Measurements from ENCODE around the gene MAN2B1. TPM values are rescaled to one million over a fixed set of nuclear protein-coding genes. Genes with fewer than 3 reads are reported as not detected.
A peak's percentile ranks its signal among the peaks of the same experiment; 100 is the strongest.

Gene MAN2B1
- total and polyA plus RNA-seq, 2 of the 13 experiments (the other 11 are each of a cell fraction or from before 2014, with no cell fraction given), result 23.6 to 23.8 TPM

GRCh38 chr19:12681074-12681987 is 14.8 kb upstream of the MAN2B1 start, which contains the start of gene DHPS (continued):
- TF ChIP-seq ZNF691 (CRISPR knock-in tag; IDR thresholded peaks at IDR 0.05; ENCODE audit: borderline replicate concordance, low read depth), result no peak
- TF ChIP-seq HOXD1 (CRISPR knock-in tag; IDR thresholded peaks at IDR 0.05), result 0 out of 2 replicates have a peak, but pooled peaks have one; percentile 61
- TF ChIP-seq HMGXB4 (CRISPR knock-in tag; IDR thresholded peaks at IDR 0.05; ENCODE audit: borderline replicate concordance in 1 of 2, low read depth in 1 of 2), result peak in 1 of 2 experiments; percentile 42; a peak in 1 of 4 replicates
- TF ChIP-seq YEATS4 (CRISPR knock-in tag; IDR thresholded peaks at IDR 0.05; ENCODE audit: borderline replicate concordance), result peak; percentile 90
- TF ChIP-seq ZNF552 (CRISPR knock-in tag; IDR thresholded peaks at IDR 0.05; ENCODE audit: borderline replicate concordance), result peak; percentile 78; the same call in 1 of the 2 replicates
- peak; percentile 58; the same call in 1 of the 2 replicates for TF ChIP-seq SRF (IDR thresholded peaks at IDR 0.05; ENCODE audit: low read depth, low read length)
- no peak for TF ChIP-seq SRSF4 (IDR thresholded peaks at IDR 0.05; ENCODE audit: low read depth, low read length, poor library complexity, severe bottlenecking)
- peak; percentile 91 for TF ChIP-seq AGO2 (optimal IDR thresholded peaks at IDR 0.05; ENCODE audit: low read depth, low read length)
- TF ChIP-seq HNF4A (CRISPR knock-in tag; IDR thresholded peaks at IDR 0.05), result peak; percentile 15; the same call in 1 of the 2 replicates
- no peak for TF ChIP-seq CAMTA2 (CRISPR knock-in tag; IDR thresholded peaks at IDR 0.05; ENCODE audit: borderline replicate concordance)
- TF ChIP-seq MAFF (IDR thresholded peaks at IDR 0.05; ENCODE audit: low read depth, low read length), result 0 out of 2 replicates have a peak, but pooled peaks have one; percentile 3
- TF ChIP-seq CBX1 (IDR thresholded peaks at IDR 0.05; ENCODE audit: low read depth), result no peak
- no peak for TF ChIP-seq SP1 (IDR thresholded peaks at IDR 0.05)
- peak; percentile 72 for TF ChIP-seq SP1 (CRISPR knock-in tag; IDR thresholded peaks at IDR 0.05)
- peak; percentile 81; the same call in 1 of the 2 replicates for TF ChIP-seq ZNF772 (CRISPR knock-in tag; IDR thresholded peaks at IDR 0.05)
- no peak for TF ChIP-seq PHB2 (IDR thresholded peaks at IDR 0.05; ENCODE audit: partially characterized antibody)
- TF ChIP-seq ZNF501 (CRISPR knock-in tag; IDR thresholded peaks at IDR 0.05), result peak; percentile 91
- no peak for TF ChIP-seq ZSCAN22 (CRISPR knock-in tag; IDR thresholded peaks at IDR 0.05)
- peak; percentile 32; the same call in 1 of the 2 replicates for TF ChIP-seq SOX13 (IDR thresholded peaks at IDR 0.05)
- no peak; a peak in 1 of 4 replicates for TF ChIP-seq SOX13 (CRISPR knock-in tag; conservative IDR thresholded peaks at IDR 0.05 in 1 of 2, IDR thresholded peaks at IDR 0.05 in 1 of 2)
- peak; percentile 86 for TF ChIP-seq ASH2L (IDR thresholded peaks at IDR 0.05; ENCODE audit: insufficient read length, low read depth, low read length)
- TF ChIP-seq ZBTB33 (CRISPR knock-in tag; IDR thresholded peaks at IDR 0.05), result no peak
- TF ChIP-seq TARDBP (CRISPR knock-in tag; IDR thresholded peaks at IDR 0.05), result 0 out of 2 replicates have a peak, but pooled peaks have one; percentile 16
- no peak for TF ChIP-seq MXD4 (CRISPR knock-in tag; IDR thresholded peaks at IDR 0.05)
- TF ChIP-seq ZNF672 (CRISPR knock-in tag; IDR thresholded peaks at IDR 0.05), result no peak

Data from HepG2 (cell line).